OCI-LY7 (cell line): ENCODE data around the gene NRXN2. TPM values are rescaled to one million over a fixed set of nuclear protein-coding genes. Genes with fewer than 3 reads are reported as not detected.

Experiments
- BruUV-seq: library from RNA; stranded (reverse); fragments of 400-500 nt; replicated peaks from 2 replicates; lab custom pipeline; 2021; lab: Mats Ljungman, UMichigan
- CTCF ChIA-PET: fragments of 300-600 bp; sonication (Branson Sonifier 250); formaldehyde crosslinking; loops from one replicate; lab custom pipeline; 2022; ENCODE audit warnings: antibody characterized with exemption; ENCODE audit not compliant: unreplicated experiment; lab: Charles Lee
- POLR2A ChIA-PET: fragments of 300-600 bp; sonication (Branson Sonifier 250); formaldehyde crosslinking; loops from one replicate; lab custom pipeline; 2022; ENCODE audit warnings: antibody characterized with exemption; lab: Charles Lee
- DNase-seq: peaks from one replicate; pipeline ENCODE4 v3.0.0-alpha.2; 2015; ENCODE audit warnings: low spot score
- H2AFZ ChIP-seq: fragments of 200-600 bp; sonication (generic), shearing (Covaris generic); 2 replicates; pipeline ENCODE4 v1.6.1; 2014; ENCODE audit warnings: mild to moderate bottlenecking, antibody characterized with exemption, low read length, moderate library complexity
- H3K27ac ChIP-seq: fragments of 200-600 bp; sonication (generic); 2 replicates; pipeline ENCODE4 v1.5.1; 2014; ENCODE audit warnings: mixed run types, low read depth, mild to moderate bottlenecking, moderate library complexity, low read length, inconsistent platforms; ENCODE audit not compliant: poor library complexity, severe bottlenecking
- H3K36me3 ChIP-seq: fragments of 200-600 bp; sonication (generic); 2 replicates; pipeline ENCODE4 v1.6.1; 2014; ENCODE audit warnings: mild to moderate bottlenecking, antibody characterized with exemption, low read length, moderate library complexity, mixed read lengths; ENCODE audit not compliant: insufficient read depth
- H3K4me1 ChIP-seq: fragments of 200-600 bp; sonication (generic); 2 replicates; pipeline ENCODE4 v1.5.1; 2014; ENCODE audit warnings: mild to moderate bottlenecking, low read length; ENCODE audit not compliant: insufficient read depth, poor library complexity, severe bottlenecking
- H3K4me2 ChIP-seq: fragments of 200-600 bp; sonication (generic); 2 replicates; pipeline ENCODE4 v1.6.1; 2014; ENCODE audit warnings: mild to moderate bottlenecking, low read length
- H3K4me3 ChIP-seq: fragments of 200-600 bp; sonication (generic); 2 replicates; pipeline ENCODE4 v1.5.1; 2014; ENCODE audit warnings: mild to moderate bottlenecking, low read depth, low read length; ENCODE audit not compliant: poor library complexity, severe bottlenecking
- H3K79me2 ChIP-seq: fragments of 200-600 bp; sonication (generic); 2 replicates; pipeline ENCODE4 v1.6.1; 2016; ENCODE audit warnings: low read depth, mild to moderate bottlenecking, low read length, moderate library complexity, mixed read lengths; ENCODE audit not compliant: insufficient read depth
- H3K9me2 ChIP-seq: fragments of 200-600 bp; sonication (generic); 2 replicates; pipeline ENCODE4 v1.6.1; 2016; ENCODE audit warnings: mild to moderate bottlenecking, low read length, mixed read lengths; ENCODE audit not compliant: insufficient read depth
- H3K9me3 ChIP-seq: fragments of 200-600 bp; sonication (generic); 2 replicates; pipeline ENCODE4 v1.6.1; 2014; ENCODE audit warnings: mild to moderate bottlenecking, mixed run types, low read length, mixed read lengths
- H4K20me1 ChIP-seq: fragments of 200-600 bp; sonication (generic); 2 replicates; pipeline ENCODE4 v1.6.1; 2014; ENCODE audit warnings: mild to moderate bottlenecking, antibody characterized with exemption, low read length, moderate library complexity, mixed read lengths; ENCODE audit not compliant: insufficient read depth
- EZH2phosphoT487 ChIP-seq: fragments of 200-600 bp; sonication (generic); IDR thresholded peaks from 2 replicates; pipeline ENCODE4 v1.6.1; 2018; ENCODE audit warnings: low read depth, borderline replicate concordance, mild to moderate bottlenecking, mixed run types, antibody characterized with exemption, low read length, moderate library complexity, mixed read lengths
- intact Hi-C: fragments of 100-400 bp; cut with micrococcal nuclease; formaldehyde crosslinking; loops from one replicate; pipeline ENCODE4 v1.10.0; 2022; ENCODE audit not compliant: unreplicated experiment
- total RNA-seq, 2 experiments: library from RNA; depleted of rRNA in 1 of 2; stranded (reverse); fragments of >200 nt in 1 of 2; shearing (Covaris generic) in 1 of 2; gene quantifications; 2 replicates each; pipeline ENCODE4 v1.2.3, GENCODE V29; 2014 to 2022
- TF ChIP-seq, protein P1 (sequence below): fragments of 200-600 bp; sonication (generic); conservative IDR thresholded peaks from 2 replicates; pipeline ENCODE4 v1.5.1; 2014; ENCODE audit warnings: mild to moderate bottlenecking, antibody characterized with exemption, low read length, moderate library complexity, mixed read lengths

Gene NRXN2
- total RNA-seq, 2 experiments from 2014 or later, result 2.4 to 3.3 TPM

- no peak overlapping the region for H3K4me3 ChIP-seq
- no TSS peak for BruUV-seq
- no peak overlapping the region for H3K4me2 ChIP-seq
- no peaks in the 10 kb centered on the region for H3K9me2 ChIP-seq
- peaks cover 56% of the 10 kb centered on the region for H3K36me3 ChIP-seq
- no peak for DNase-seq
- no peaks in the 10 kb centered on the region for H3K79me2 ChIP-seq
- peaks cover 14% of the 10 kb centered on the region for H3K4me1 ChIP-seq
- no peaks in the 10 kb centered on the region for H3K9me3 ChIP-seq
- ChIA-PET CTCF (no interaction called here), POLR2A (no interaction called here)
- intact Hi-C loops, result no loop called here
- no peak overlapping the region for H3K27ac ChIP-seq
- no peak overlapping the region for H2AFZ ChIP-seq
- TF ChIP-seq EZH2phosphoT487, result no peak
- TF ChIP-seq, protein P1, sequence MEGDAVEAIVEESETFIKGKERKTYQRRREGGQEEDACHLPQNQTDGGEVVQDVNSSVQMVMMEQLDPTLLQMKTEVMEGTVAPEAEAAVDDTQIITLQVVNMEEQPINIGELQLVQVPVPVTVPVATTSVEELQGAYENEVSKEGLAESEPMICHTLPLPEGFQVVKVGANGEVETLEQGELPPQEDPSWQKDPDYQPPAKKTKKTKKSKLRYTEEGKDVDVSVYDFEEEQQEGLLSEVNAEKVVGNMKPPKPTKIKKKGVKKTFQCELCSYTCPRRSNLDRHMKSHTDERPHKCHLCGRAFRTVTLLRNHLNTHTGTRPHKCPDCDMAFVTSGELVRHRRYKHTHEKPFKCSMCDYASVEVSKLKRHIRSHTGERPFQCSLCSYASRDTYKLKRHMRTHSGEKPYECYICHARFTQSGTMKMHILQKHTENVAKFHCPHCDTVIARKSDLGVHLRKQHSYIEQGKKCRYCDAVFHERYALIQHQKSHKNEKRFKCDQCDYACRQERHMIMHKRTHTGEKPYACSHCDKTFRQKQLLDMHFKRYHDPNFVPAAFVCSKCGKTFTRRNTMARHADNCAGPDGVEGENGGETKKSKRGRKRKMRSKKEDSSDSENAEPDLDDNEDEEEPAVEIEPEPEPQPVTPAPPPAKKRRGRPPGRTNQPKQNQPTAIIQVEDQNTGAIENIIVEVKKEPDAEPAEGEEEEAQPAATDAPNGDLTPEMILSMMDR, result no peak
- H4K20me1 ChIP-seq, result no peaks in the 10 kb centered on the region
These were observed 5.9 kb upstream of the NRXN2 start for GRCh38 chr11:64728757-64729365.

DNA sequence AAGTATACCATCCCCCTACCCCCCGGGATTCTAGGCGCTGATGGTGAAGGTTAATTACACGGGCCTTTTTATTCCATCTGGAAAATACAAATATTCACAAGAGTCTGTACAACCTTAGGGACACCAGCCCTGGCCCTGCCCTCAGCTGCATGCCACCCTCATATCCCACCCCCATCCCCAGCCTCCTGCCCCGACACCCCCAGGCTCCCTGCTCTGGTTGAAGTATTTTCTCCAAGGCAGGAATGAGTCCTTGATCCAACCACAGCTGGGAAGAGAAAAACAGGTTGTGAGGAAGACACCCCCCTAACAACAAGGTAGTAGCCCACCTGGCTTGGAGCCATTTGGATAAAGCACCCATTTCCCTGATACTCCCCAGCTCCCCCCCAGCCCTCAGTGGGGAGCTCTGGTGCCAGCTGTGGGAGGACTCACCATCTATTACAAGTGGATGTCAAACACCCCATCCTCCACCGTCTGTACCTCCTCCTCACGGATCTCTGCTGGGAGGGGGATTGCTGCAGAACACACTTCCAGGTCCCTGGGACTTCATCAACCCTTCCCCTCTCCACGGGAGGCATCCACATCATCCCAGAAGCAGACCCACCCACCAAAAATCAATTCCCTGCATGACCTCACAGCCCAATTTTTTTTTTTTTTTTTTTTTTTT lies 4.0 kb upstream of the NRXN2 start:
- Histone ChIP-seq H3K9me3 (no peaks in the 10 kb centered on the region), H2AFZ (no peak overlapping the region), H3K79me2 (no peaks in the 10 kb centered on the region), H3K4me1 (peaks cover 18% of the 10 kb centered on the region), H3K36me3 (peaks cover 40% of the 10 kb centered on the region), H3K27ac (no peak overlapping the region), H3K4me2 (no peak overlapping the region), H3K9me2 (no peaks in the 10 kb centered on the region), H3K4me3 (no peak overlapping the region), H4K20me1 (no peaks in the 10 kb centered on the region)
- no peak for DNase-seq
- intact Hi-C loops, result no loop called here
- POLR2A ChIA-PET, result no interaction called here
- BruUV-seq, result no TSS peak
- TF ChIP-seq, protein P1, result no peak
- no peak for TF ChIP-seq EZH2phosphoT487
- CTCF ChIA-PET, result no interaction called here

- TF ChIP-seq EZH2phosphoT487, result no peak
- TF ChIP-seq, protein P1, result no peak
- intact Hi-C loops, result no loop called here
- CTCF ChIA-PET, result interaction anchor here (1.1 kb wide), 1 partner anchor 37 kb away, joined by 3 read pairs; no protein-coding TSS in a partner anchor
- no peaks in the 10 kb centered on the region for H3K9me3 ChIP-seq
- DNase-seq, result no peak
- H4K20me1 ChIP-seq, result no peaks in the 10 kb centered on the region
- no peak overlapping the region for H2AFZ ChIP-seq
- H3K27ac ChIP-seq, result no peak overlapping the region
- peaks cover 18% of the 10 kb centered on the region for H3K4me1 ChIP-seq
- POLR2A ChIA-PET, result no interaction called here
- H3K4me3 ChIP-seq, result no peak overlapping the region
- H3K79me2 ChIP-seq, result no peaks in the 10 kb centered on the region
- no peak overlapping the region for H3K4me2 ChIP-seq
- no TSS peak for BruUV-seq
- no peaks in the 10 kb centered on the region for H3K9me2 ChIP-seq
- H3K36me3 ChIP-seq, result peaks cover 32% of the 10 kb centered on the region
These were observed 3.2 kb upstream of the NRXN2 start for GRCh38 chr11:64726211-64726641.
